Neuronal stem cell (in vitro differentiated cells): ENCODE measurements around the gene TEPSIN.

Experiments used
- DNase-seq: peaks from one replicate; pipeline ENCODE4 v3.0.0-alpha.2; 2013; ENCODE audit warnings: low spot score
- H2AFZ ChIP-seq: one replicate; pipeline ENCODE4 v1.6.1; 2013; ENCODE audit warnings: mild to moderate bottlenecking, low read length, inconsistent platforms
- H2AK5ac ChIP-seq: 2 replicates; pipeline ENCODE4 v1.6.1; 2013; ENCODE audit warnings: low read depth, mild to moderate bottlenecking, inconsistent platforms, low read length, moderate library complexity, mixed read lengths
- H2BK120ac ChIP-seq: 2 replicates; pipeline ENCODE4 v1.6.1; 2013; ENCODE audit warnings: low read depth, mild to moderate bottlenecking, inconsistent platforms, low read length, moderate library complexity, mixed read lengths
- H2BK12ac ChIP-seq: one replicate; pipeline ENCODE4 v1.6.1; 2013; ENCODE audit warnings: low read length, inconsistent platforms
- H2BK15ac ChIP-seq: 2 replicates; pipeline ENCODE4 v1.6.1; 2013; ENCODE audit warnings: mild to moderate bottlenecking, low read length, inconsistent platforms, mixed read lengths
- H2BK5ac ChIP-seq: one replicate; pipeline ENCODE4 v1.6.1; 2013; ENCODE audit warnings: inconsistent platforms, mild to moderate bottlenecking, low read length, moderate library complexity
- H3K14ac ChIP-seq: one replicate; pipeline ENCODE4 v1.6.1; 2013; ENCODE audit warnings: low read length, inconsistent platforms
- H3K18ac ChIP-seq: 2 replicates; pipeline ENCODE4 v1.6.1; 2013; ENCODE audit warnings: low read length, inconsistent platforms
- H3K23ac ChIP-seq: 2 replicates; pipeline ENCODE4 v1.6.1; 2013; ENCODE audit warnings: low read depth, mild to moderate bottlenecking, mixed read lengths, low read length, inconsistent platforms; ENCODE audit not compliant: poor library complexity
- H3K27ac ChIP-seq: replicated peaks from 3 replicates; pipeline ENCODE4 v1.5.1; 2013; ENCODE audit warnings: low read length, inconsistent platforms
- H3K27me3 ChIP-seq, 3 experiments: 2 replicates each; pipeline ENCODE4 v1.6.1; 2013; ENCODE audit warnings: low read length in 3 of 3, mild to moderate bottlenecking in 2 of 3, inconsistent platforms in 1 of 3, low read depth in 1 of 3, mixed read lengths in 1 of 3, moderate library complexity in 1 of 3; ENCODE audit not compliant: control insufficient read depth in 3 of 3, insufficient read depth in 3 of 3
- H3K36me3 ChIP-seq, 2 donors: replicated peaks in 1 of 2; 2 replicates each; pipeline ENCODE4 v1.6.1; 2013; ENCODE audit warnings: low read length in 2 of 2; ENCODE audit not compliant: control insufficient read depth in 2 of 2, insufficient read depth in 2 of 2
- H3K4ac ChIP-seq: 2 replicates; pipeline ENCODE4 v1.6.1; 2013; ENCODE audit warnings: inconsistent platforms, mild to moderate bottlenecking, low read length, moderate library complexity
- H3K4me1 ChIP-seq, 2 donors: 1 replicate in 1 of 2; 2 replicates in 1 of 2; pipeline ENCODE4 v1.6.1; 2013; ENCODE audit warnings: low read length in 2 of 2, low read depth in 1 of 2; ENCODE audit not compliant: control insufficient read depth in 2 of 2, insufficient read depth in 1 of 2
- H3K4me2 ChIP-seq: one replicate; pipeline ENCODE4 v1.6.1; 2013; ENCODE audit warnings: mild to moderate bottlenecking, low read length, inconsistent platforms; ENCODE audit not compliant: insufficient read depth, poor library complexity, severe bottlenecking
- H3K4me3 ChIP-seq, 2 donors: 2 replicates each; pipeline ENCODE4 v1.5.1; 2013; ENCODE audit warnings: low read length in 2 of 2, mild to moderate bottlenecking in 2 of 2, inconsistent platforms in 1 of 2, moderate library complexity in 1 of 2
- H3K79me1 ChIP-seq: one replicate; pipeline ENCODE4 v1.6.1; 2013; ENCODE audit warnings: low read depth, mild to moderate bottlenecking, inconsistent platforms, low read length, moderate library complexity
- H3K9ac ChIP-seq: one replicate; pipeline ENCODE4 v1.6.1; 2013; ENCODE audit warnings: mild to moderate bottlenecking, low read depth, low read length, inconsistent platforms; ENCODE audit not compliant: poor library complexity
- H3K9me3 ChIP-seq, 2 donors: replicated peaks in 1 of 2; 2 replicates each; pipeline versions ENCODE3 to v1.6.1; 2013; ENCODE audit warnings: low read length in 2 of 2, mild to moderate bottlenecking in 2 of 2, inconsistent platforms in 1 of 2, low read depth in 1 of 2, mixed read lengths in 1 of 2, moderate library complexity in 1 of 2; ENCODE audit not compliant: control insufficient read depth in 2 of 2, insufficient read depth in 1 of 2
- H4K8ac ChIP-seq: one replicate; pipeline ENCODE4 v1.6.1; 2013; ENCODE audit warnings: low read depth, mild to moderate bottlenecking, inconsistent platforms, low read length, moderate library complexity
- H4K91ac ChIP-seq: one replicate; pipeline ENCODE4 v1.6.1; 2013; ENCODE audit warnings: low read length, low read depth, mild to moderate bottlenecking, inconsistent platforms; ENCODE audit not compliant: poor library complexity
- WGBS, 2 donors: extraction: QIAGEN DNeasy Blood & Tissue Kit; methylation state at CpG; one replicate each; pipeline ENCODE4 v1.1.7; 2013; ENCODE audit warnings: missing lambda C conversion rate in 2 of 2, mixed read lengths in 1 of 2; ENCODE audit not compliant: insufficient read length in 2 of 2, insufficient replicate concordance in 1 of 2; ENCODE audit errors: extremely low coverage in 2 of 2; 5-methylcytosine and 5-hydroxymethylcytosine counted together

TEPSIN gene

GRCh38 chr17:81246679-81247338, 8.0 kb upstream of the TEPSIN start:
- H2BK5ac ChIP-seq = no peak overlapping the region
- no CpG with 5 or more reads among the region's 28 CpGs for WGBS, 2 donors
- no peak for DNase-seq
- H3K79me1 ChIP-seq = peaks cover 4% of the 10 kb centered on the region
- H2BK15ac ChIP-seq = no peak overlapping the region
- H3K23ac ChIP-seq = peak overlapping the region; percentile 58
- peak overlapping the region; percentile 89 for H3K14ac ChIP-seq
- no peak overlapping the region for H3K4ac ChIP-seq
- H3K4me1 ChIP-seq = peaks cover 2 to 3% of the 10 kb centered on the region in 2 donors
- no peak overlapping the region for H2BK120ac ChIP-seq
- H2AK5ac ChIP-seq = peak overlapping the region; percentile 74
- H3K9me3 ChIP-seq = peaks cover 0 to 2% of the 10 kb centered on the region in 2 donors
- H3K27ac ChIP-seq = no peak overlapping the region
- H2AFZ ChIP-seq = no peak overlapping the region
- H2BK12ac ChIP-seq = no peak overlapping the region
- no peaks in the 10 kb centered on the region for H3K27me3 ChIP-seq
- no peak overlapping the region for H3K4me2 ChIP-seq
- no peak overlapping the region for H3K4me3 ChIP-seq
- H3K9ac ChIP-seq = peak overlapping the region; percentile 77
- no peak overlapping the region for H4K8ac ChIP-seq
- peak overlapping the region; percentile 36 for H3K18ac ChIP-seq
- no peak overlapping the region for H4K91ac ChIP-seq
- H3K36me3 ChIP-seq = peaks cover 10 to 27% of the 10 kb centered on the region in 2 donors

DNA sequence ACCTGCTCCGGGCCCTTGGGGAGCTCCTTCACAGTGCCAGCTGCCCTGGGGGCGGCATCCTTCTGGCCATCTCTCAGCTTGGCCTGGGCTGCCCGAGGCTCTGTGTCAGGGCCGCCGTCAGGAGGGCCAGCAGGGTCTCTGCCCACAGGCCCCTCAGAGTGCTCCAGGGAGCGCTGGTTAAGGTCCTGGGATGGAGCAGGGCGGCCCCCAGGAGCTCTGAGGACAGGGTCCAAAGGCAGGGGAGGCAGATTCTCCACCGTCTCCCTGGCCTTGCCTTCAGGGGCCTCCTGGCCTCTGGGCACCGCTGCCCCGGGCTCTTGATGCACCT, 7.5 kb upstream of the TEPSIN start:
- H3K18ac ChIP-seq = no peak overlapping the region
- H3K36me3 ChIP-seq = peaks cover 12 to 32% of the 10 kb centered on the region in 2 donors
- H3K4me3 ChIP-seq = no peak overlapping the region
- H3K4me1 ChIP-seq = peaks cover 2 to 3% of the 10 kb centered on the region in 2 donors
- no peak overlapping the region for H4K91ac ChIP-seq
- peaks cover 3% of the 10 kb centered on the region for H3K79me1 ChIP-seq
- no peaks in the 10 kb centered on the region for H3K27me3 ChIP-seq
- peak overlapping the region; percentile 41 for H2BK120ac ChIP-seq
- H3K4ac ChIP-seq = no peak overlapping the region
- H3K9me3 ChIP-seq = peaks cover 0 to 2% of the 10 kb centered on the region in 2 donors
- no peak overlapping the region for H4K8ac ChIP-seq
- no peak overlapping the region for H2AFZ ChIP-seq
- H2BK15ac ChIP-seq = no peak overlapping the region
- H2AK5ac ChIP-seq = peak overlapping the region; percentile 74
- no peak overlapping the region for H3K4me2 ChIP-seq
- H2BK5ac ChIP-seq = no peak overlapping the region
- WGBS, 2 donors = no CpG with 5 or more reads among the region's 10 CpGs
- H3K14ac ChIP-seq = no peak overlapping the region
- H3K9ac ChIP-seq = no peak overlapping the region
- H3K23ac ChIP-seq = no peak overlapping the region
- H2BK12ac ChIP-seq = no peak overlapping the region
- no peak overlapping the region for H3K27ac ChIP-seq
- DNase-seq = no peak

- H2BK12ac ChIP-seq = no peak overlapping the region
- H3K23ac ChIP-seq = no peak overlapping the region
- no peak overlapping the region for H3K4me3 ChIP-seq
- H3K79me1 ChIP-seq = peaks cover 3% of the 10 kb centered on the region
- no peak overlapping the region for H3K9ac ChIP-seq
- H3K27ac ChIP-seq = no peak overlapping the region
- no peak overlapping the region for H3K18ac ChIP-seq
- peaks cover 0 to 2% of the 10 kb centered on the region in 2 donors for H3K9me3 ChIP-seq
- peak overlapping the region; percentile 58 for H4K8ac ChIP-seq
- H4K91ac ChIP-seq = no peak overlapping the region
- no CpG with 5 or more reads among the region's 37 CpGs for WGBS, 2 donors
- no peak overlapping the region for H3K4me2 ChIP-seq
- no peak overlapping the region for H2AK5ac ChIP-seq
- H3K4ac ChIP-seq = no peak overlapping the region
- H2BK15ac ChIP-seq = no peak overlapping the region
- DNase-seq = no peak
- H3K36me3 ChIP-seq = peaks cover 17 to 36% of the 10 kb centered on the region in 2 donors
- no peaks in the 10 kb centered on the region for H3K27me3 ChIP-seq
- H2BK120ac ChIP-seq = peak overlapping the region; percentile 41
- H3K14ac ChIP-seq = peak overlapping the region; percentile 12
- peaks cover 2 to 4% of the 10 kb centered on the region in 2 donors for H3K4me1 ChIP-seq
- H2AFZ ChIP-seq = no peak overlapping the region
- H2BK5ac ChIP-seq = no peak overlapping the region
Observed at GRCh38 chr17:81245665-81246342, 6.9 kb upstream of the TEPSIN start.

GRCh38 chr17:81245024-81245664, 6.3 kb upstream of the TEPSIN start:
- WGBS, 2 donors = no CpG with 5 or more reads among the region's 25 CpGs
- H2AFZ ChIP-seq = no peak overlapping the region
- no peak overlapping the region for H3K18ac ChIP-seq
- no peaks in the 10 kb centered on the region for H3K27me3 ChIP-seq
- H3K36me3 ChIP-seq = peaks cover 18 to 32% of the 10 kb centered on the region in 2 donors
- no peak for DNase-seq
- H3K79me1 ChIP-seq = peaks cover 4% of the 10 kb centered on the region
- no peak overlapping the region for H3K14ac ChIP-seq
- H3K4me1 ChIP-seq = peaks cover 3 to 9% of the 10 kb centered on the region in 2 donors
- peak overlapping the region; percentile 41 for H2BK120ac ChIP-seq
- no peak overlapping the region for H3K4ac ChIP-seq
- H3K23ac ChIP-seq = no peak overlapping the region
- H4K8ac ChIP-seq = peak overlapping the region; percentile 17
- H3K9me3 ChIP-seq = peaks cover 0 to 2% of the 10 kb centered on the region in 2 donors
- peak overlapping the region; percentile 1 for H2BK5ac ChIP-seq
- no peak overlapping the region for H3K4me3 ChIP-seq
- no peak overlapping the region for H4K91ac ChIP-seq
- H2BK15ac ChIP-seq = no peak overlapping the region
- no peak overlapping the region for H3K27ac ChIP-seq
- H3K9ac ChIP-seq = no peak overlapping the region
- peak overlapping the region; percentile 20 for H2AK5ac ChIP-seq
- H2BK12ac ChIP-seq = no peak overlapping the region
- no peak overlapping the region for H3K4me2 ChIP-seq
